HG03439 (cell line): Measurements from ENCODE around the gene SHOC2.

ENCODE experiments used
- ATAC-seq: cut with Tn5 transposase; IDR thresholded peaks from one replicate; pipeline ENCODE4 v1.9.1; 2021; ENCODE audit warnings: mild to moderate bottlenecking, moderate library complexity; ENCODE audit not compliant: unreplicated experiment

Gene SHOC2

GRCh38 chr10:110944792-110945396 lies 25.5 kb downstream of the SHOC2 start:
- ATAC-seq: no peak

- no peak for ATAC-seq
Measured at GRCh38 chr10:110946496-110946895, 27.1 kb downstream of the SHOC2 start.

DNA sequence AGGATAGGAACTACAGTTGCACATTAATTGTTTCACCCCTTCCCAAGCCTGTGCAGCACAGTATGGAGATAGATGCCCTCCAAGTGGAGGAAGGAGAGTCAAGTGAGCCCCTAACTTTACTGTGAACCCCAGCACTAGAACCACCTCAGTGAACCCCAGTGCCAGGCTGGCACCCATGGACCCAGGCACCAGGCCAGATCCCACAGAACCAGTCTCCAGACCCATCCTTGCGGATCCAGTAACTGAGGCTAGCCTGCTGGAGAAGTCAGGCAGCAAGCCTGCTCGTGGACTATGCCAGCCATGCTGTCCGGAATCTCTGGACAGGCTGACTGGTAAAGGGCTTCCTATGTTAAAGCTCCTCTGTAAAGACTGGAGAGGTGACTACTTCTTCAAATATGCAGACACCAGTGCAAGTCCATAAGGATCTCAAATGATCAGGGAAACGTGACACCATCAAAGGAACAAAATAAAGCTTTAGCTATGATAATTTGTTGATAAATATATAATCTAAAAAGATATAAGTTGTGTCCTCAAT lies 27.7 kb downstream of the SHOC2 start:
- ATAC-seq: no peak

GRCh38 chr10:110951381-110951780 lies 32.0 kb downstream of the SHOC2 start:
- ATAC-seq: no peak

- ATAC-seq: no peak
Measured at GRCh38 chr10:110957606-110958005, 38.2 kb downstream of the SHOC2 start.

- no peak for ATAC-seq
Measured at GRCh38 chr10:110959379-110960332, 40.3 kb downstream of the SHOC2 start.

DNA sequence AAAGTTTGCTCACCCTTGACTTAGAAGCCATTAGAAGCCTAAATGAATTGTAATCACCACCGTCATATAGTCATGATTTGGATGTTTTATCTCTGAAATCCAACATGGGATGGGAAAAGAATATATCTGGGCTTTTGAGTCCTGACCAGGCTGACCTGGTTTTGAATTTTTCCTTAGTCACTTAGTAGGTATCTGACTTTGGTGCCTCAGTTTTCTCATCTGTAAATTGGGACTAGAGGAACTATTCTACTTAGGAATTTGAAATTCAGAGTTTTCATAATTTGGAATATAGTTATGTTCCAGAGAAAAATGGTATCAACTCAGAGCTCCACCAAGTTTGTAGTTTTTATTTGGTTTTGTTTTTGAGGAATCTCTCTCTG lies 40.9 kb downstream of the SHOC2 start:
- ATAC-seq: no peak

DNA sequence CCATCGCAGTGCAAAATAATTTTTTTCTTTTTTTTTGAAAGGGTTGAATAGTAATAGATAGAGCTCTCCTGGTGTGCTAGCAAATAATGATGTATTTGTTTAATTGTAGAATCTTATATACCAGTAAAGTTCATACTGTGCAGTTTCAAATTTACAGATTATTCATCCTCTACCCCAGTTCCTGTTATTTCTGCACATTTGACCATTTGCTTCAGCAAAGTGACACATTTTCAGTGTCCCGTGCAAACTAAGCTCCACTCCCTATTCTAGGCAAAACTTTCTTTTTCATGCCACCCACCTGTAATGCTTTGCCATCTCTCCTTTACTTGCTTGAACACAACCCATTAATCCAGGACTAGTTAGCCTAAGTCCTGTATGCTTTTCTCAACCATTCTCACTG lies 43.0 kb downstream of the SHOC2 start:
- ATAC-seq: no peak

- ATAC-seq: no peak
Measured at GRCh38 chr10:110963162-110963561, 43.8 kb downstream of the SHOC2 start.

- no peak for ATAC-seq
Measured at GRCh38 chr10:110964681-110965080, 45.3 kb downstream of the SHOC2 start.

DNA sequence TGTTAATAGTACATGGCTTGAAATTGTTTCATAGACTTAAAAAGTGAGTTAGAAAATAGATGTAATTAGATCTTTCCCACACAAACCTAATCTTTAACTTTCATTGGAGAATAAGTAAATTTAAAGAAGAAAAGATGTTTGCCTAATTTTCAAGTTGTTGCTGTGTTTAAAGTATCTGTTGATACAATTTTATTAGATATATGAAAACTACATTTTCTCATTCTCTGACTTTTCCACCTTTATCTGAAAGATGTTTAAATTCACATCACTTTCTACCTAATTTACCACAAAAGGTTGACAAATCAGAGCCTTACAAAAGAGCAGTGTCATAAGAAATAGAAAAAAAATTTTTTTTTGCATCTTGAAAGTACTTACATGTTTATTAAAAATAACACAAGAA lies 45.8 kb downstream of the SHOC2 start:
- no peak for ATAC-seq

DNA sequence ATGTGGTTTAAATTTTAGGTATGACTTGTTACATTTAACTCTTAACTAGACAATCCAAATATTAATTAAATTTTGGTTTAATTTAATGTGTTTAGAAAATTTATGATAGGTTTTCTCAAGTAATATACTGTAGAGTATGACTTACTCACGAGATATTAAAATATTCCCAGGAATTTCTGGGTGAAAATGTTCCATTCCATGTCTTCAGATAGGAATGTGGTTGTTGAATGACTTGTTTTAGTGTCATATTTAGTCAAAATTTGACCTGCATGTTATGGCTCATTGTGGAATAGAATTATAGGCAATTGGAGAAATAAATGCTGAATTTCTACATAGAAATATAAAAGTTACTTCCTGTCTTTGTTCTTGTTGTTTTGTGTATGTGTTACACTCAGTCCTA lies 46.7 kb downstream of the SHOC2 start:
- no peak for ATAC-seq

DNA sequence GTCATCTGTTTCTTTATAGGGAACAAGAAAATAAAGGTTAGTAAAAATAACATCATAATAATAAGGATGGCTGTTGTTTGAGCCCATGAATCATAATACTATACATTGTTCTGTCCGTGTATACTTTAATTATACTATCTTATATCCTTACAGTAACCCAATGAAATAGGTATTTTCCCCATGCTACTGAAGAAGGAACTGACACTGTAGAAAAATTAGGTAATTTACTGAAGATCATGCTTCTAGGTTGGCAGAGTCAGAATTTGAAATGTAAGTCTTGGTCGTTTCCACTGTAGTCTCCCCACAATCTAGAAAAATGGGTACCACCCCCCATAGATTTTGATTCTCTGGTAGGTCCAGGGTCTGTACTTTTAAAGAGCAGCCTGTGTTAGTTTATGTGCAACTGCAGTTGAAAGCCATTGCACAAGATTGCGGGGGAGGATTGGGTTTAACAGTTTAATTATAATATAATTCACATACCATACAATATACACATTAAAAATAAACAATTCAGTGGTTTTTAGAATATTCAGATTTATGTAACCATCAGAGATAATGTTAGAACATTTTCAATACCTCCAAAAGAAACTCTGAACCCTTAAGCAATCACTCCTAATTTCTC lies 47.7 kb downstream of the SHOC2 start:
- ATAC-seq: no peak

DNA sequence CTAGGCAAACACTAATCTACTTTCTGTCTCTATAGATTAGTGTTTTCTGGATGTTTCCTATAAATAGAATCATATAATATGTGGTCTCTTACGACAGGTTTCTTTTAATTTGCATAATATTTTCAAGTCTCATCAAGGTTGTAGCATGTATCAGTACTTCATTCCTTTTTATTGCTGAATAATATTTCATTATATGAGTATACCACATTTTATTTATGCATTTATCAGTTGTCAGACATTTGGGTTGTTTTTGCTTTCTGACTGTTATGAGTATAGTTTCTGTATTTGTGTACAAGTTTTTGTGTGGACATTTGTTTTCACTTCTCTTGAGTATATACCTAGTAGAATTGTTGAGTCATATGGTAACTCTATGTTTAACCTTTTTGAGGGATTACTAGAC lies 48.2 kb downstream of the SHOC2 start:
- no peak for ATAC-seq

GRCh38 chr10:110969183-110969582 lies 49.8 kb downstream of the SHOC2 start:
- no peak for ATAC-seq

DNA sequence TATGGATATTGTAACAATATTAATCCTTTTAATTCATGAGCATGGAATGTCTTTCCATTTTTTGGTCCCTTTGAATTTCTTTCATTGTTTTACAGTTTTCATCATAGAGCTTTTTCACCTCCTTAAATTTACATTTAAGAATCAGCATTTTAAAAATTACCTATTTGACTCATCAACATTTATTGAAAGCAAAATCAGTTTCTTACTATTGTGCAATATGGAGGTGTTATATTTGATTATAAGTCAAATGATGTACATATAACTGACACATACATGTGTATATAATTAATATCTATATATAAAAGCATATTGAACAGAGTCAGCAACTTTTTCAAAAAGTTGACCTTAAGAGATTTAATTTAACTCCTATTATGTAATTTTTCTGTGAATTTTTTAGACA lies 52.2 kb downstream of the SHOC2 start:
- no peak for ATAC-seq

- ATAC-seq: no peak
Measured at GRCh38 chr10:110972231-110973134, 53.1 kb downstream of the SHOC2 start.

GRCh38 chr10:110973400-110973799 lies 54.0 kb downstream of the SHOC2 start:
- ATAC-seq: no peak

GRCh38 chr10:110976577-110976976 lies 57.2 kb downstream of the SHOC2 start:
- ATAC-seq: no peak

DNA sequence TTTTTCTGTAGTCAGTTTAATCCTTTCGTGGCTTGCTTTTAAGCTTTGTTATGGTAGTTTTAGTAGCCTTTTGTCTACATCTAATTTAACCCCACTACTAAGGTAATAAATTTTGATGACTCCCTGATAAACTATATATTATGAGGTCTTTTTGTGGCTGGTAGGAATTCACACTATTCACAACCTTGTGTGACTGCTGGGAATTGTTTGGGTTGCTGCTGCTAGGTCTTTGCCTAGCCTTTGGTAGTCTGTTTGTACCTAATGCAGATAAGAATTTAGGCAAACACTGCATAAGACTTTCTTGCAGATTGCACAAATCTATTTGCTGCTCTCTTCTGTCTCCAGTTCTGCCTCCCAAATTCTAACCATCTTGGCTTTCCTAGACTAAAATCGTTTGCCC lies 58.3 kb downstream of the SHOC2 start:
- no peak for ATAC-seq

GRCh38 chr10:110978204-110978603 lies 58.8 kb downstream of the SHOC2 start:
- ATAC-seq: no peak
